HG03095 (cell line): ENCODE results near the gene COX7B2.

Experiments used
- ATAC-seq: cut with Tn5 transposase; IDR thresholded peaks from one replicate; pipeline ENCODE4 v1.9.1; 2021; ENCODE audit warnings: moderate library complexity; ENCODE audit not compliant: unreplicated experiment

Gene COX7B2

GRCh38 chr4:46909078-46909477 lies at the start of gene COX7B2:
TSS of gene COX7B2 (minus strand) at chr4:46909245. CDS start at chr4:46735192, 174,053 bp downstream.
- ATAC-seq, result no peak

- no peak for ATAC-seq
These were observed 47.4 kb upstream of the COX7B2 start for GRCh38 chr4:46956451-46956850.

GRCh38 chr4:46955601-46956000 lies 46.6 kb upstream of the COX7B2 start:
- ATAC-seq, result no peak

- ATAC-seq, result no peak
These were observed 45.6 kb upstream of the COX7B2 start for GRCh38 chr4:46954643-46955042.

- no peak for ATAC-seq
These were observed 44.5 kb upstream of the COX7B2 start for GRCh38 chr4:46953564-46953963.

- no peak for ATAC-seq
These were observed 43.4 kb upstream of the COX7B2 start for GRCh38 chr4:46952451-46952850.

- no peak for ATAC-seq
These were observed 41.8 kb upstream of the COX7B2 start for GRCh38 chr4:46950826-46951225.

- no peak for ATAC-seq
These were observed 40.8 kb upstream of the COX7B2 start for GRCh38 chr4:46949822-46950221.

- ATAC-seq, result no peak
These were observed 38.5 kb upstream of the COX7B2 start for GRCh38 chr4:46947541-46947940.

- no peak for ATAC-seq
These were observed 38.0 kb upstream of the COX7B2 start for GRCh38 chr4:46946919-46947536.

GRCh38 chr4:46945062-46945461 lies 36.0 kb upstream of the COX7B2 start:
- ATAC-seq, result no peak

GRCh38 chr4:46944345-46944744 lies 35.3 kb upstream of the COX7B2 start:
- ATAC-seq, result no peak

GRCh38 chr4:46937493-46937892 lies 28.4 kb upstream of the COX7B2 start:
- no peak for ATAC-seq

- no peak for ATAC-seq
These were observed 25.7 kb upstream of the COX7B2 start for GRCh38 chr4:46934726-46935125.

GRCh38 chr4:46933686-46934085 lies 24.6 kb upstream of the COX7B2 start:
- no peak for ATAC-seq

GRCh38 chr4:46931981-46932380 lies 22.9 kb upstream of the COX7B2 start:
- peak; percentile 72 for ATAC-seq

- no peak for ATAC-seq
These were observed 21.8 kb upstream of the COX7B2 start for GRCh38 chr4:46930891-46931290.

GRCh38 chr4:46927201-46927600 lies 18.2 kb upstream of the COX7B2 start:
- no peak for ATAC-seq

GRCh38 chr4:46924789-46925529 lies 15.9 kb upstream of the COX7B2 start:
- ATAC-seq, result no peak

GRCh38 chr4:46922205-46922604 lies 13.2 kb upstream of the COX7B2 start:
- no peak for ATAC-seq

- no peak for ATAC-seq
These were observed 897 bp downstream of the COX7B2 start for GRCh38 chr4:46908148-46908547.

GRCh38 chr4:46900082-46900481 lies 9.0 kb downstream of the COX7B2 start:
- no peak for ATAC-seq

GRCh38 chr4:46894826-46895225 lies 14.2 kb downstream of the COX7B2 start:
- no peak for ATAC-seq
